Trophoblast cell (in vitro differentiated cells and primary cell): ENCODE data around the gene PPIL1.

Source experiments
- DNase-seq, 2 donors: peaks; one replicate each; pipeline ENCODE4 v3.0.0-alpha.2; 2016
- H2AFZ ChIP-seq: 2 replicates; pipeline ENCODE4 v1.6.1; 2013; ENCODE audit warnings: low read length, moderate library complexity, mild to moderate bottlenecking; ENCODE audit not compliant: insufficient read depth, poor library complexity
- H2AK5ac ChIP-seq: 2 replicates; pipeline ENCODE4 v1.6.1; 2013; ENCODE audit warnings: mild to moderate bottlenecking, low read length
- H2BK120ac ChIP-seq: 2 replicates; pipeline ENCODE4 v1.6.1; 2013; ENCODE audit warnings: low read length, mild to moderate bottlenecking, moderate library complexity; ENCODE audit not compliant: insufficient read depth, poor library complexity
- H2BK12ac ChIP-seq: 2 replicates; pipeline ENCODE4 v1.6.1; 2013; ENCODE audit warnings: mild to moderate bottlenecking, low read length, moderate library complexity
- H2BK5ac ChIP-seq: 2 replicates; pipeline ENCODE4 v1.6.1; 2013; ENCODE audit warnings: low read length, low read depth, moderate library complexity, mild to moderate bottlenecking; ENCODE audit not compliant: poor library complexity
- H3K14ac ChIP-seq: 2 replicates; pipeline ENCODE4 v1.6.1; 2013; ENCODE audit warnings: mild to moderate bottlenecking, low read length
- H3K18ac ChIP-seq: 2 replicates; pipeline ENCODE4 v1.6.1; 2013; ENCODE audit warnings: mild to moderate bottlenecking, low read length
- H3K23ac ChIP-seq: 2 replicates; pipeline ENCODE4 v1.6.1; 2013; ENCODE audit warnings: low read length
- H3K27ac ChIP-seq: 2 replicates; pipeline ENCODE4 v1.5.1; 2013; ENCODE audit warnings: low read depth, mild to moderate bottlenecking, inconsistent platforms, low read length, moderate library complexity
- H3K27me3 ChIP-seq: 2 replicates; pipeline ENCODE4 v1.6.1; 2013; ENCODE audit warnings: inconsistent platforms, mild to moderate bottlenecking, low read length, moderate library complexity; ENCODE audit not compliant: insufficient read depth
- H3K36me3 ChIP-seq, 2 experiments: 1 replicate in 1 of 2; 2 replicates in 1 of 2; pipeline ENCODE4 v1.6.1; 2013; ENCODE audit warnings: low read length in 2 of 2, mild to moderate bottlenecking in 2 of 2, moderate library complexity in 1 of 2; ENCODE audit not compliant: insufficient read depth in 2 of 2, control insufficient read depth in 1 of 2
- H3K4ac ChIP-seq: 2 replicates; pipeline ENCODE4 v1.6.1; 2013; ENCODE audit warnings: low read depth, mild to moderate bottlenecking, low read length, moderate library complexity
- H3K4me1 ChIP-seq, 2 experiments: 1 replicate in 1 of 2; 2 replicates in 1 of 2; pipeline ENCODE4 v1.6.1; 2013; ENCODE audit warnings: low read length in 2 of 2, mild to moderate bottlenecking in 2 of 2, moderate library complexity in 1 of 2; ENCODE audit not compliant: insufficient read depth in 2 of 2, control insufficient read depth in 1 of 2
- H3K4me2 ChIP-seq: 2 replicates; pipeline ENCODE4 v1.6.1; 2013; ENCODE audit warnings: inconsistent platforms, mild to moderate bottlenecking, low read length, moderate library complexity
- H3K4me3 ChIP-seq: 2 replicates; pipeline ENCODE4 v1.5.1; 2013; ENCODE audit warnings: mild to moderate bottlenecking, low read depth, low read length, inconsistent platforms
- H3K79me1 ChIP-seq: one replicate; pipeline ENCODE4 v1.6.1; 2013; ENCODE audit warnings: low read length
- H3K79me2 ChIP-seq: 2 replicates; pipeline ENCODE4 v1.6.1; 2013; ENCODE audit warnings: low read length, mild to moderate bottlenecking; ENCODE audit not compliant: control insufficient read depth, insufficient read depth, poor library complexity
- H3K9ac ChIP-seq: 2 replicates; pipeline ENCODE4 v1.6.1; 2013; ENCODE audit warnings: mild to moderate bottlenecking, low read length
- H3K9me3 ChIP-seq: 2 replicates; pipeline ENCODE4 v1.6.1; 2013; ENCODE audit warnings: low read depth, mild to moderate bottlenecking, control low read depth, inconsistent platforms, low read length; ENCODE audit not compliant: insufficient read depth
- H4K12ac ChIP-seq: 2 replicates; pipeline ENCODE4 v1.6.1; 2013; ENCODE audit warnings: low read depth, mild to moderate bottlenecking, low read length, moderate library complexity
- H4K8ac ChIP-seq: 2 replicates; pipeline ENCODE4 v1.6.1; 2013; ENCODE audit warnings: low read depth, mild to moderate bottlenecking, low read length, moderate library complexity
- H4K91ac ChIP-seq: one replicate; pipeline ENCODE4 v1.6.1; 2013; ENCODE audit warnings: low read depth, mild to moderate bottlenecking, low read length, moderate library complexity
- WGBS: extraction: QIAGEN DNeasy Blood & Tissue Kit; methylation state at CpG from one replicate; pipeline ENCODE4 v1.1.7; 2013; ENCODE audit warnings: missing lambda C conversion rate; ENCODE audit not compliant: insufficient read length, insufficient coverage; ENCODE audit errors: extremely low coverage; 5-methylcytosine and 5-hydroxymethylcytosine counted together

Gene PPIL1

GRCh38 chr6:36822506-36823269 lies 51.9 kb downstream of the PPIL1 start:
- no peak overlapping the region for H2AK5ac ChIP-seq
- H3K27me3 ChIP-seq = no peaks in the 10 kb centered on the region
- no peaks in the 10 kb centered on the region for H3K36me3 ChIP-seq
- peaks cover 7% of the 10 kb centered on the region for H3K9me3 ChIP-seq
- no peak overlapping the region for H3K23ac ChIP-seq
- H4K12ac ChIP-seq = no peak overlapping the region
- H3K9ac ChIP-seq = no peak overlapping the region
- peaks cover 23% of the 10 kb centered on the region for H3K79me1 ChIP-seq
- no peak overlapping the region for H3K4me3 ChIP-seq
- peaks cover 1% of the 10 kb centered on the region for H3K79me2 ChIP-seq
- H3K4ac ChIP-seq = no peak overlapping the region
- no peak overlapping the region for H2AFZ ChIP-seq
- no peak overlapping the region for H2BK5ac ChIP-seq
- H3K14ac ChIP-seq = no peak overlapping the region
- DNase-seq = peak in 1 of 2 donors; percentile 12
- peak overlapping the region; percentile 29 for H4K91ac ChIP-seq
- no CpG with 5 or more reads among the region's 19 CpGs for WGBS
- no peak overlapping the region for H2BK120ac ChIP-seq
- H3K27ac ChIP-seq = no peak overlapping the region
- H3K4me1 ChIP-seq = peaks cover 50 to 61% of the 10 kb centered on the region in 2 experiments
- no peak overlapping the region for H4K8ac ChIP-seq
- H3K4me2 ChIP-seq = no peak overlapping the region
- H2BK12ac ChIP-seq = no peak overlapping the region
- no peak overlapping the region for H3K18ac ChIP-seq

GRCh38 chr6:36821581-36822335 lies 52.8 kb downstream of the PPIL1 start:
- no CpG with 5 or more reads among the region's 14 CpGs for WGBS
- H3K79me2 ChIP-seq = peaks cover 1% of the 10 kb centered on the region

GRCh38 chr6:36820700-36821580 lies 53.7 kb downstream of the PPIL1 start:
- peak in 1 of 2 donors; percentile 27 for DNase-seq
- peaks cover 39 to 47% of the 10 kb centered on the region in 2 experiments for H3K4me1 ChIP-seq
- H3K79me2 ChIP-seq = peaks cover 1% of the 10 kb centered on the region
- WGBS = no CpG with 5 or more reads among the region's 12 CpGs
- H2AFZ ChIP-seq = no peak overlapping the region
- peak overlapping the region; percentile 6 for H3K27ac ChIP-seq
- H2BK12ac ChIP-seq = peak overlapping the region; percentile 75
- peak overlapping the region; percentile 41 for H4K91ac ChIP-seq
- H3K9ac ChIP-seq = no peak overlapping the region
- H3K4me2 ChIP-seq = no peak overlapping the region
- no peak overlapping the region for H2AK5ac ChIP-seq
- H3K9me3 ChIP-seq = peaks cover 4% of the 10 kb centered on the region
- H3K4me3 ChIP-seq = no peak overlapping the region
- no peaks in the 10 kb centered on the region for H3K36me3 ChIP-seq
- H4K8ac ChIP-seq = peak overlapping the region; percentile 58
- H3K79me1 ChIP-seq = peaks cover 16% of the 10 kb centered on the region
- H3K14ac ChIP-seq = peak overlapping the region; percentile 37
- peak overlapping the region; percentile 10 for H2BK120ac ChIP-seq
- H3K23ac ChIP-seq = no peak overlapping the region
- no peak overlapping the region for H2BK5ac ChIP-seq
- H3K4ac ChIP-seq = no peak overlapping the region
- H3K27me3 ChIP-seq = no peaks in the 10 kb centered on the region
- H4K12ac ChIP-seq = no peak overlapping the region
- no peak overlapping the region for H3K18ac ChIP-seq

More at GRCh38 chr6:36821581-36822335, 52.8 kb downstream of the PPIL1 start:
- Histone ChIP-seq H2AFZ (peak overlapping the region; percentile 31), H3K27ac (peak overlapping the region; percentile 6), H3K9me3 (peaks cover 4% of the 10 kb centered on the region), H2BK5ac (no peak overlapping the region), H3K4me3 (no peak overlapping the region), H2BK12ac (peak overlapping the region; percentile 75), H3K4me1 (peaks cover 43 to 53% of the 10 kb centered on the region in 2 experiments), H3K4ac (no peak overlapping the region), H4K8ac (peak overlapping the region; percentile 58), H3K18ac (peak overlapping the region; percentile 19), H3K36me3 (no peaks in the 10 kb centered on the region), H3K79me1 (peaks cover 17% of the 10 kb centered on the region), H3K9ac (no peak overlapping the region), H2BK120ac (peak overlapping the region; percentile 10), H3K14ac (peak overlapping the region; percentile 37), H3K23ac (no peak overlapping the region), H4K12ac (no peak overlapping the region), H3K27me3 (no peaks in the 10 kb centered on the region), H3K4me2 (no peak overlapping the region), H2AK5ac (no peak overlapping the region), H4K91ac (peak overlapping the region; percentile 41)
- no peak for DNase-seq

GRCh38 chr6:36818756-36819155 lies 55.8 kb downstream of the PPIL1 start:
- Histone ChIP-seq H2BK12ac (no peak overlapping the region), H3K18ac (no peak overlapping the region), H3K27ac (no peak overlapping the region), H3K79me1 (peaks cover 9% of the 10 kb centered on the region), H3K23ac (no peak overlapping the region), H2AK5ac (no peak overlapping the region), H4K8ac (no peak overlapping the region), H3K4me3 (no peak overlapping the region), H4K12ac (no peak overlapping the region), H3K4me2 (no peak overlapping the region), H2BK5ac (no peak overlapping the region), H3K79me2 (peaks cover 1% of the 10 kb centered on the region), H2AFZ (no peak overlapping the region), H3K9ac (no peak overlapping the region), H3K4me1 (peaks cover 29 to 35% of the 10 kb centered on the region in 2 experiments), H2BK120ac (no peak overlapping the region), H3K27me3 (no peaks in the 10 kb centered on the region), H4K91ac (no peak overlapping the region), H3K14ac (no peak overlapping the region), H3K36me3 (no peaks in the 10 kb centered on the region), H3K9me3 (peaks cover 2% of the 10 kb centered on the region), H3K4ac (no peak overlapping the region)
- WGBS = no CpG with 5 or more reads among the region's 4 CpGs
- DNase-seq = no peak
